ENCODE results near the gene TMEM40.

Gene TMEM40

GRCh38 chr3:12751571-12751970 is 7.5 kb downstream of the TMEM40 start:
- peak; percentile 85 for DNase-seq (ENCODE audit: low read depth)

- DNase-seq (ENCODE audit: low read depth) = peak; percentile 97
Measured at GRCh38 chr3:12750658-12751071, 8.4 kb downstream of the TMEM40 start.

- peak; percentile 87 for DNase-seq (ENCODE audit: low read depth)
Measured at GRCh38 chr3:12750223-12750622, 8.8 kb downstream of the TMEM40 start.

- DNase-seq (ENCODE audit: low read depth) = no peak
Measured at GRCh38 chr3:12748477-12748876, 10.6 kb downstream of the TMEM40 start.

GRCh38 chr3:12746419-12746818 is 12.6 kb downstream of the TMEM40 start:
- DNase-seq (ENCODE audit: low read depth) = no peak

GRCh38 chr3:12744326-12744725 is 14.7 kb downstream of the TMEM40 start:
- DNase-seq (ENCODE audit: low read depth) = no peak

- DNase-seq (ENCODE audit: low read depth) = no peak
Measured at GRCh38 chr3:12743583-12743982, 15.5 kb downstream of the TMEM40 start.

GRCh38 chr3:12742330-12743107 is 16.5 kb downstream of the TMEM40 start:
- DNase-seq (ENCODE audit: low read depth) = no peak

- DNase-seq (ENCODE audit: low read depth) = no peak
Measured at GRCh38 chr3:12741209-12741608, 17.9 kb downstream of the TMEM40 start.

- no peak for DNase-seq (ENCODE audit: low read depth)
Measured at GRCh38 chr3:12737833-12738232, 21.2 kb downstream of the TMEM40 start.

- DNase-seq (ENCODE audit: low read depth) = no peak
Measured at GRCh38 chr3:12737319-12737718, 21.7 kb downstream of the TMEM40 start.

- DNase-seq (ENCODE audit: low read depth) = no peak
Measured at GRCh38 chr3:12734960-12735359, 24.1 kb downstream of the TMEM40 start.

GRCh38 chr3:12733566-12733965 is 25.5 kb downstream of the TMEM40 start:
- DNase-seq (ENCODE audit: low read depth) = no peak

- DNase-seq (ENCODE audit: low read depth) = peak; percentile 53
Measured at GRCh38 chr3:12730506-12731242, 28.4 kb downstream of the TMEM40 start.

- DNase-seq (ENCODE audit: low read depth) = peak; percentile 27
Measured at GRCh38 chr3:12729051-12729651, 29.9 kb downstream of the TMEM40 start.

- DNase-seq (ENCODE audit: low read depth) = no peak
Measured at GRCh38 chr3:12727937-12728336, 31.1 kb downstream of the TMEM40 start.

GRCh38 chr3:12727481-12727880 is 31.6 kb downstream of the TMEM40 start:
- no peak for DNase-seq (ENCODE audit: low read depth)

- DNase-seq (ENCODE audit: low read depth) = no peak
Measured at GRCh38 chr3:12725436-12725835, 33.6 kb downstream of the TMEM40 start.

- DNase-seq (ENCODE audit: low read depth) = peak; percentile 14
Measured at GRCh38 chr3:12724794-12725193, 34.3 kb downstream of the TMEM40 start.

GRCh38 chr3:12723362-12723761 is 35.7 kb downstream of the TMEM40 start:
- DNase-seq (ENCODE audit: low read depth) = peak; percentile 29

GRCh38 chr3:12722226-12722625 is 36.8 kb downstream of the TMEM40 start:
- no peak for DNase-seq (ENCODE audit: low read depth)

GRCh38 chr3:12719984-12720898 is 38.8 kb downstream of the TMEM40 start:
- peak; percentile 87 for DNase-seq (ENCODE audit: low read depth)

Data from EH (cell line).